ENCODE data around the gene FOXO6. TPM values are rescaled to one million over a fixed set of nuclear protein-coding genes. Genes with fewer than 3 reads are reported as not detected.

The FOXO6 gene
- total RNA-seq, 1 donor from 2014 or later, result 5.7 TPM

- Histone ChIP-seq H3K27ac (no peak overlapping the region), H3K36me3 (no peaks in the 10 kb centered on the region), H3K9me3 (no peaks in the 10 kb centered on the region), H3K27me3 (no peaks in the 10 kb centered on the region), H3K4me3 (no peak overlapping the region), H3K4me1 (peaks cover 18 to 35% of the 10 kb centered on the region in 2 donors)
- intact Hi-C loops (cut with DNase I), result loop anchor here (5.0 to 10.0 kb wide), 6 partner anchors 96 to 1199 kb away; partner anchors contain the start of gene RLF
- TF ChIP-seq, protein P1, sequence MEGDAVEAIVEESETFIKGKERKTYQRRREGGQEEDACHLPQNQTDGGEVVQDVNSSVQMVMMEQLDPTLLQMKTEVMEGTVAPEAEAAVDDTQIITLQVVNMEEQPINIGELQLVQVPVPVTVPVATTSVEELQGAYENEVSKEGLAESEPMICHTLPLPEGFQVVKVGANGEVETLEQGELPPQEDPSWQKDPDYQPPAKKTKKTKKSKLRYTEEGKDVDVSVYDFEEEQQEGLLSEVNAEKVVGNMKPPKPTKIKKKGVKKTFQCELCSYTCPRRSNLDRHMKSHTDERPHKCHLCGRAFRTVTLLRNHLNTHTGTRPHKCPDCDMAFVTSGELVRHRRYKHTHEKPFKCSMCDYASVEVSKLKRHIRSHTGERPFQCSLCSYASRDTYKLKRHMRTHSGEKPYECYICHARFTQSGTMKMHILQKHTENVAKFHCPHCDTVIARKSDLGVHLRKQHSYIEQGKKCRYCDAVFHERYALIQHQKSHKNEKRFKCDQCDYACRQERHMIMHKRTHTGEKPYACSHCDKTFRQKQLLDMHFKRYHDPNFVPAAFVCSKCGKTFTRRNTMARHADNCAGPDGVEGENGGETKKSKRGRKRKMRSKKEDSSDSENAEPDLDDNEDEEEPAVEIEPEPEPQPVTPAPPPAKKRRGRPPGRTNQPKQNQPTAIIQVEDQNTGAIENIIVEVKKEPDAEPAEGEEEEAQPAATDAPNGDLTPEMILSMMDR (IDR thresholded peaks at IDR 0.05), result no peak
- no peak for DNase-seq (ENCODE audit: low spot score in 2 of 2)
Observed at GRCh38 chr1:41363591-41364320, 2.5 kb downstream of the FOXO6 start.

- intact Hi-C loops (cut with DNase I), result loop anchor here (5.0 to 10.0 kb wide), 6 partner anchors 97 to 1200 kb away; partner anchors contain the start of gene RLF
- Histone ChIP-seq H3K4me1 (peaks cover 18 to 26% of the 10 kb centered on the region in 2 donors), H3K27ac (peak overlapping the region; percentile 56 to 65), H3K4me3 (no peak overlapping the region), H3K9me3 (no peaks in the 10 kb centered on the region), H3K27me3 (no peaks in the 10 kb centered on the region), H3K36me3 (no peaks in the 10 kb centered on the region)
- DNase-seq (ENCODE audit: low spot score in 2 of 2), result no peak
- TF ChIP-seq, protein P1 (IDR thresholded peaks at IDR 0.05), result no peak
Observed at GRCh38 chr1:41364442-41365319, 3.4 kb downstream of the FOXO6 start.

DNA sequence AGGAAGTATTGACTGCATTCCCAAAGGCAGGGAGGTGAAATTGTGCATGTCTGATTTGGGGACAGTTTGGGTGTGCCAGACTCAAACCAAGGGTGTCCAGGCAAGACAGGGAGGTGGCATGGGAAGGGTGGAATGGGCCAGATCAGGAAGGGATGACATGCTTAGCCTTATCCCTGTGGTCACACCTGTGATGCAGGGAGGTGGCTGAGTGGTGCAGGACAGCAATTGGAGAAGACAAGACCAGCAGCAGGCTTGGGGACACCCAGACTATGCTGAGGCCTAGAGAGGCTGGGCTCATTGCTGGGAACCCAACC, 4.0 kb downstream of the FOXO6 start:
- intact Hi-C loops (cut with DNase I), result loop anchor here (10.0 kb wide), 4 partner anchors 320 to 1200 kb away; partner anchors contain the start of gene RLF
- Histone ChIP-seq H3K9me3 (no peaks in the 10 kb centered on the region), H3K36me3 (no peaks in the 10 kb centered on the region), H3K4me3 (no peak overlapping the region), H3K27me3 (no peaks in the 10 kb centered on the region), H3K4me1 (peaks cover 18 to 26% of the 10 kb centered on the region in 2 donors), H3K27ac (peak overlapping the region; percentile 56 to 65)
- TF ChIP-seq, protein P1 (IDR thresholded peaks at IDR 0.05), result no peak
- DNase-seq (ENCODE audit: low spot score in 2 of 2), result no peak

DNA sequence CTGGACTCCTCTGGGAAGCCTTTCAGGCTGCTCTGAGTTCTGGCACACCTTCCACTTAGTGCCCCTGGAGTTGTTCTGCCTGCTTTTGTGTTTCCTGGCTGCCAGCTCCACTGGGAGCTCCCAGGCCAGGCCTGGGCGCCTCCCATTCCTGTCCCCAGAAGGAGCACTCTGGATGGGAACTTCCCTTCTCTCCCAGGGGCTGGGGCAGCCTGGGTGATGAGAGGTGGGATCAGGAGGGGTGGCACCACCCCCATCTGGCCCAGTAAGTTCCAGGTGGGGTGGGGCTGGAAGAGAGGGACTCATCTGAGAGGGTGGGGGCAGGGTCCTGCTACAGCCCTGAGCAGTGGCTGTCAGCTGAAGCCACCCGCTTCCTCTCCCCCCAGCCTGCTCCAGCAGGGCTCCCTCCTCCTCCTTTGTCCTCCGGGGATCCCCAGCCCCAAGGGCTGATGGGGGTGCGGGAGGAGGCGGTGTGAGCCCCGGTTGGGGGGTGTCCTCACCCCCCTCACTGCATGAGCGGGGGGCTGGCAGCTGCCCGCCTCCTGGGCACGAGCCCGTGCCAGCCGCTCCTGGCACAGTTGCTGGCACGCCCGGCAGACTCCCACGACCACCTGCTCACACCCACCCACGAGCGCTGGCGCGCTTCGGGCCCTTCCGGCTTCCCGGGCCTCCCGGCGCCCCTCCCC, 4.7 kb downstream of the FOXO6 start:
- TF ChIP-seq, protein P1 (IDR thresholded peaks at IDR 0.05), result no peak
- Histone ChIP-seq H3K4me1 (peaks cover 18 to 23% of the 10 kb centered on the region in 2 donors), H3K36me3 (no peaks in the 10 kb centered on the region), H3K9me3 (no peaks in the 10 kb centered on the region), H3K27ac (peak overlapping the region; percentile 56 to 65), H3K4me3 (peak overlapping the region; percentile 51 to 66), H3K27me3 (no peaks in the 10 kb centered on the region)
- intact Hi-C loops (cut with DNase I), result loop anchor here (10.0 kb wide), 4 partner anchors 321 to 1201 kb away; partner anchors contain the start of gene RLF
- no peak for DNase-seq (ENCODE audit: low spot score in 2 of 2)
